HG03469 (cell line): ENCODE results near the gene PKN1.
"Not testable (repeated sequence)": the region's sequence is repeated elsewhere in the genome, so short reads cannot be mapped to it uniquely, and the experiment has no call there.

Experiments used
- ATAC-seq: cut with Tn5 transposase; IDR thresholded peaks from one replicate; pipeline ENCODE4 v1.9.1; 2021; ENCODE audit warnings: mild to moderate bottlenecking, moderate library complexity, moderate number of reproducible peaks; ENCODE audit not compliant: unreplicated experiment

PKN1 gene

DNA sequence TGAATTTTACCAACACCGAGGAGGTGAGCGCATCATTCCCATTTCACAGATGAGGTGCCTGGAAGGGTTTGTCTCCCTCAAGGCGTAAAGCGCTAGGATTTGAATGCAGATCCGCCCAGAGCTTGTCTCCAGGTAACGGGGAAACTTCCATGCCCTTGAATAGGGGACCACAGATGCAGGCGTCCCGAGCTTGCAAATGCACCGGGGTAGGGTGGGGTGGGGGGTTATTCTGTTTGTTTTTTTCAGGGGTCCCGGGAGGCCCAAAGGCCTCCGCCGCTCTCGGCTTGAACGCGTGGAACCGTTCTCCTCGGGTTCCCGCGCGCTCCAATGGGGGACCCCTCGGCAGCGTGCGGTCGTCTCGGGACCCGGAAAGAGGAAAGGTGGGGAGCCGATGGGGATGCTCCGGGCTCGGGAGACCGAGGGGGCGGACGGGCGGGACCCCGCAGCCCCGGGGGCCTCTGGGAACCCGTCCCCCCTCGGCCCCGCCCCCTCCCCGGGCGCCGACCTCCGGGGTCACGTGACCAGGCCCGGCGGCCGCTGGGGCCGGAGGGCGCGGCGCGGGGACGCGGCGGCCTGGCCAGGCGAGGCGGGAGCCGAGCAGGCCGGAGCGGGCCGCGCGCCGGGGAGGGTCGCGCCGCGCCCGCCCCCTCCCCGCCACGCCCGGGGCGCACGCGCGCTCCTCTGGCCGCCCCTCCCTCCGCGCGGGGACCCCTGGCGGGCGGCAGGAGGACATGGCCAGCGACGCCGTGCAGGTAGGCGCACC is at the start of gene PKN1:
TSS of gene PKN1 (plus strand) at position 516 of the 763 bp plus-strand sequence. CDS start at position 732, 216 bp downstream.
- no peak for ATAC-seq

DNA sequence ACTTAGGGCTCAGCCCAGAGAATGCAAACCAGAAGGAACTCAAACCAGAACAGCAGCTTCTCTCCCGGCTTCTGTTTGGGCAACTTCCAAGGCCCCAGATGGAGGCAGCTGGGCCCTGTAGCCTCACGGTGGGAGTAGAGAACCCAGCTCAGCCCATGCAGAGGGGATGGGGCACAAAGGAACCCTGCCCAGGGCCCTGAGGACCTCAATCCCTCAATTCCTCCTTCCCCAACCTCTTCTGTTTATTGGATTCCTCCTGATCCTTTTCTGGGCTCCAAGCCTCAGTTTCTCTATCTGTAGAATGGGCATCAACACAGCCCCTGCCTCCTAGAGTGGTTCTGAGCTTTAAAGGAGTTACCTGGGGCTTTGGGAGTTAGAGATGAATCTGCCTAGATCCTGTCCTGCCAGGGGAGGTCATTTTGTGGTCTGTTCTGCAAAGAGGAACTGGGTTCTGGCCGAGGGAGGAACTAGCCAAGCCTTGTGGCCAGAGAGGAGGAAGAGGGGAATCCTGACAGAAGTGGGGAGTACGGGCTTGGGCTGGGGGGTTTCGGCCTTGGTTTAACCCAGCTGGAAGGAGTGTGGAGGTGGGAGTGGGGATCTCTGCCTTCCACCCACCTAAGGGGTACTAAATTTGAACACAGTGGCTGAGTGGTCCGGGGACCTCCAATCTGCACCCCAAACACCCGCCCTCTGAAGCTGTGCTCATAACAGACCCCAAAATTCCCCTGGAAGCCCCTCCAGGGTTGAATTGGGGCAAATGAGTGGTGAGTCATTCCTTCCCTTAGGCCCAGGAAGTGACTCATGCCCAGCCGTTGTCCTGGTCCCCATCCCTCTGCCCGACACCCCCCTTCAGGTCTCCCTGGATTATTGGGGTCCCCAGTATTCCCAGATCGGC is 49.2 kb upstream of the PKN1 start:
- ATAC-seq: no peak

DNA sequence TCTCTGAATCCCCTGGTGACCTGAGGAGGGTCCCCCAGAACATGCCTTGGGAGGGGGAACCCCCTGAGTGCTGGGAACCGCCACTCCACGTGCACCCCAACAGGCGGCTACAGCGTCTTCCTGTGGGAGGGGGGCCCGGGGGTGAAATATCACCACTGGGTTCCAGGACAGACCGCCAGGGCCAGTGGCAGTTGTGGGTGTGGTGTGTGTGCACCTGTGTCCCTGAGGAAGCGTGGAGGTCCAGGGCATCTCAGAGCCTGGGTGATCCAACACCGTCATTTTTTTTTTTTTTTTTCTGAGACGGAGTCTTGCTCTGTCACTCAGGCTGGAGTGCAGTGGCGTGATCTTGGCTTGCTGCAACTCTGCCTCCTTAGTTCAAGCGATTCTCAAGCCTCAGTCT is 47.6 kb upstream of the PKN1 start:
- no peak for ATAC-seq

DNA sequence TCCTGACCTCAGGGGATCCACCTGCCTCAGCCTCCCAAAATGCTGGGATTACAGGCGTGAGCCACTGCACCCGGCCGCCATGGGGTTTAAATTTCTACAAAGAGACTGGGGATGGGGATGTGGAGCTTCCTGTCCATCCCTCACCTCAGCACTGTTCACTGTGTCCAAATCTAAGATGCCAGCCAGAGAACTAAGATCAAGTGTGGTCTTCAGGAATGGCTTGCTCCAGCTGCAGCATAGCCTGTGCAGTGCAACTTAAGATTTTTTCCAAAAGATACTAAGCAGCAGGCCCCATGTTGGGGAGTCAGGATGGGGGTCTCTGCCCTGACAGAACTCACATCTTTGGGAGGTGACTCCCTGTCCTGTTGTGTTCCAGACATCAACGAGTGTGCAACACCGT is 42.6 kb upstream of the PKN1 start:
- ATAC-seq: no peak

DNA sequence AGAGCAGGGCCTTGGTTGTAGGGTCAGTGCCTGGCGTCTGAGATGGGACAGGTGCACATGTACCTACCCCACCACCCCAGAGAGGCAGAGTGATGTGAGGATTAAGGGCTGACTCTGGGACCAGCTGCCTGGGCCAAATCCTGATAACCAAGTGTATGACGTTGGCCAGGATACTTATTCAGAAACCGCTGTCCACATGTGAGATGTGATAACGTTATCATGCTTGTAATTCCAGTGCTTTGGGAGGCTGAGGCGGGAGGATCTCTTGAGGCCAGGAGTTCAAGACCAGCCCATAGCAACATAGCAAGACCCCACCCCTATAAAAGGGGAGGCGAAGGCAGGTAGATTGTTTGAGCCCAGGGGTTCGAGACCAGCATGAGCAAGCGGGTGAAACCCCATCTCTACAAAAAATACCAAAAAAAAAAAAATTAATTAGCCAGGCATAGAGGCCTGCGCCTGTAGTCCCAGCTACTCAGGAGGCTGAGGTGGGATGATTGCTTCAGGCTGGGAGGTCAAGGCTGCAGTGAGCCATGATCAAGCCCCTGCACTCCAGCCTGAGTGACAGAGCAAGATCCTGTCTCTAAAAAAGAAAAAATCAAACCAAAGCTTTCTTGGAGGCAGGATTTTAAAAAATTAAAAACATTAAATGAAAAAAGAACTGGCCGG is 41.8 kb upstream of the PKN1 start:
- ATAC-seq: no peak

DNA sequence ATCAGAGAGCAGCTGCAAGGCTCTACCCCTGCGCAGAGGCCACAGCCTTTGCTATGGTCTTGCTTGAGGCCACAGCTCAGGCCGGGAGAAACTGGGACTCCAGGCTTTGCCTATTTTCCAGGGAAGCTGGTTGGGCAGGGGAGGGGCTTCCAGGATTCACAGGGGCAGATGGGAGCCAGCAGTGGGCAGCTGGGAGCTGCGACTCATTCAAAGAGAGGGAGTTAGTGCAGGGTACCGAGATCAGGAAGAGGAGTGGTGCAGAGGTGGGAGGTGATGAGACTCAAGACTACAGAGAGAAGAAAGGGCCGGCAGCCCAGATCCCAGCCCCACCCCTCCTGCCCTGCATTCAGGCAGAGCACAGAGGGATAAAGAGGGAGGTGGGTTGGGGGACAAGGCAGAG is 39.8 kb upstream of the PKN1 start:
- no peak for ATAC-seq

DNA sequence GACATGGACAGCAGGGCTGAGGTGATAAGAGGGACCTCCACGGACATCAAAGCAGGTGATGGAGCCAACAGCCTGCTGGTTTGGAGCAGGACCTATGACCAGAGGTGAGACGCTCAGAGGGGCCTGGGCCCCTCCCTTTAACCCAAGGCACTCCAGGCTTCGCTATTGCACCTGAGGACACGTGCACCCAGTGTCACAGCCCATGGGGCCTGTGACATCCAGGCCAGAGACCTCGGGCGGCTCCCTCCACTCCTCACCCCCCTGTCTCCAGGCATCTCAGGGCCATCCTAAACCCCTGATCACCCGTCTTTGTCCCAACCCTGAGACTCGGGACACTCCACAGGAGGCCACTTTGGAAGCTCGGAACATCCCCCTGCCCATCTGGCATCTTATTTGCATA is 38.9 kb upstream of the PKN1 start:
- no peak for ATAC-seq

DNA sequence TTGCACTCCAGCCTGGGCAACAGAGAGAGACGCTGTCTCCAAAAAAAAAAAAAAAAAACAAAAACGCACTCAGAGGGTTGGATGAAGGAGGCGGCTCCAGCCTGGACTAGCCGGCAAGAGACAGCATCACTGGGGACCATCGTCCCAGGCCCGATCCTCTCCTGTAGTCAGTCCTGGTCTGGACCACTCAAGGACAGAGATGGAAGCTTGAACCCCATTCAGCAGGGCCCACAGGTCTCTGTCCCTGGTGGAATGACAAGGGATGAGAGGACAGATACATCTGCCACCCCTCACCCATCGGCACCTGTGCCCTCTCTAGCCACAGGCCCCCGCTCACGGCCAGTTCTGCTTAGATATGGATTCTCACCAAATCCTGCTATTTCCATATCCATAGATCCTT is 37.8 kb upstream of the PKN1 start:
- no peak for ATAC-seq

DNA sequence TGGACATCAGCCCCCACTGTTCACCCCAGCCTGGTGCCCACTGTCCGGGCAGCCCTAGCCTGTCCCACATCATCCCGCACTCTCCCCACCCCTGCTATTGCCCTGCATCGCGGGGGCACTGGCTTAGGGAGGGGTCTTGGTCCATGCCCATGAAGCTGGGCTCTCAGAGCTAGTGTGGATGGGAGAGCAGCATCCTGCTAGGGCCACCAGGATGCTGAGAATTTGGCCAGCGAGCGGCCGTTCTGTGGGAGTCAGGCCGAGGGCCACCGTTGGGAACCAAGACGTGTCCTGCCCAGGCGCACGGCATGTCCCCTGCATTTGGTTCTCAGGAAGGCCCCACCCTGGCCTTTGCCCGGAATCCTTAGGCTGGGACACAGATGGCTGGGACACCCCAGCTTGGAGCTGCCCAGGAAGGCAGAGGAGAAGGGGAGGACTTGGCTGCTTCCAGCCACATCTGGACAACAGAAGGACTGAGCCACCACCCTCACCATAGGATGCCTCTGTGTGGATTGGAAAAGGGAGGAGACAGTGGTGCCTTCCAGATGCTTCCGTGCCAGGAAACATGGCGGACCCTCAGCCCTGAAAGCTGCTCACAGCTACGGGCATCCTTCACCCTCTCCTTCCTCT is 37.3 kb upstream of the PKN1 start:
- no peak for ATAC-seq

DNA sequence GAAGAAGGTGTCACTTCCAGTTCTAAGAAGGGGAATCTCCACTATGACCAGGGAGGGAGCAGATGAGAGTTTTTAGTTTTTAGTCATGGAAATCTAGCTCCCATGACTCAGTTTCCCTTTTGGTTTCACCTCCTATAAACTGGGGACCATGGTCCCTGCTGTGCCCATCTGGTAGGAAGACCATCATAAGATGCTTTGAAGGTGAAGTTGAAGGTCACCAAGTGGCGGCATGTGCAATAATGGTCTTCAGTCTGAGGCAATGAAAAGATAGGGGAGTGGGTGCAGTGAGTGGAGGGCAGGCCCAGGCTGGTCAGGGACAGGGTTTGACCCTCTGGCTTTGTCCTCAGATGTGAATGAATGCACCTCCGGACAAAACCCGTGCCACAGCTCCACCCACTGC is 36.4 kb upstream of the PKN1 start:
- ATAC-seq: not testable (repeated sequence)

DNA sequence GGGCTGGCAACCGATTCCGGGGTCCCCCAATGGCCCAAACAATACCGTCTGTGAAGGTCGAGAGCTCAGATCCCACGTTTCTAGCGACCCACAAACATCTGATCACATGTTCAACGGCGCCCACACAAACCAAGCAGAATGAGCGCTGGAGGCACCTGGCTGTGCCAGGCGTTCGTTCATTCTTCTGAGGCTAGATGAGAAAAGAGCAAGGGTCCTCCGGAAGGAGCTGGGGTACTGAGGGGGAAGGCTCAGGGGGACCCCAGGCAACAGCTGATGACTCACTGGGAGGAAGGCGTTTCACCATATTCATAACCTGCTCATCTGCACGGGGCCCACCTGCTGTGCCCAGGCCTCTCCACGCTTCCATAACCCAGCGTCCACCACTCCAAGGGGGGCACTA is 35.9 kb upstream of the PKN1 start:
- ATAC-seq: not testable (repeated sequence)

DNA sequence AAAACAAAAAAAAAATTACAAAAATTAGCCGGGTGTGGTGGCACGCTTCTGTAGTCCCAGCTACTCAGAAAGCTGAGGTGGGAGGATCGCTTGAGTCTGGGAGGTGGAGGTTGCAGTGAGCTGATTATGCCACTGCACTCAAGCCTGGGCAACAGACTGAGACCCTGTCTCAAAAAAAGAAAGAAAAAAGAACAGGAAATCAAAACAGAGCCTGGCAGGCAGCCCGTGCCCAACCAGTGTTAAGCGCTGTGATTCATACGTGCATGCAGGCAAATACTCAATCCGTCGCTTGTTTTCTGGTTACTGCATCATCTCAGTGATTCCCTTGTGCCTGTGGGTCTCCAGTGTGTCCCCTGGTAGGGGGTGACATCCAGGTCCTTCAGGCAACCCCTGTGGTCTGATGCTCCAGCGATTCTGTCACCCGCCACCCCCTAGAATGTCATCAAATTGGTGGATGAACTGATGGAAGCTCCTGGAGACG is 32.1 kb upstream of the PKN1 start:
- no peak for ATAC-seq

DNA sequence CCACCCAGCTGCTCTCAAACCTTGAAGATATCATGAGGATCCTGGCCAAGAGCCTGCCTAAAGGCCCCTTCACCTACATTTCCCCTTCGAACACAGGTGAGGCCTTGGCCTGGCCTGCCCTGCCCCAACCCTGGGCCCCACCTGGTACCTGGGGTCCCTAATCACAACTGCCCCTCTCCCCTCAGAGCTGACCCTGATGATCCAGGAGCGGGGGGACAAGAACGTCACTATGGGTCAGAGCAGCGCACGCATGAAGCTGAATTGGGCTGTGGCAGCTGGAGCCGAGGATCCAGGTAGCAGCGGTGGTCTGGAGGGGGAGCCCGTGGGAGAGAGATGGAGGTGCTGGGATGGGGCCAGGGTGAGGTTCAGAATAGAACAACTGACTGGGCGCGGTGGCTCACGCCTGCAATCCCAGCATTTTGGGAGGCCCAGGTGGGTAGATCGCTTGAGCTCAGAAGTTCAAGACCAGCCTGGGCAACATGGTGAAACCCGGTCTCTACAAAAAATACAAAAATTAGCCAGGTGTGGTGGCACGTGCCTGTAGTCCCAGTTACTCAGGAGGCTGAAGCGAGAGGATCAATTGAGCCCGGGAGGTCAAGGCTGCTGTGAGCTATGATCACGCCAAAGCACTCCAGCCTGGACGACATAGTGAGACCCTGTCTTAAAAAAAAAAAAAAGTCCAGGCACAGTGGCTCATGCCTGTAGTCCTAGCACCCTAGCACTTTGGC is 31.5 kb upstream of the PKN1 start:
- no peak for ATAC-seq

DNA sequence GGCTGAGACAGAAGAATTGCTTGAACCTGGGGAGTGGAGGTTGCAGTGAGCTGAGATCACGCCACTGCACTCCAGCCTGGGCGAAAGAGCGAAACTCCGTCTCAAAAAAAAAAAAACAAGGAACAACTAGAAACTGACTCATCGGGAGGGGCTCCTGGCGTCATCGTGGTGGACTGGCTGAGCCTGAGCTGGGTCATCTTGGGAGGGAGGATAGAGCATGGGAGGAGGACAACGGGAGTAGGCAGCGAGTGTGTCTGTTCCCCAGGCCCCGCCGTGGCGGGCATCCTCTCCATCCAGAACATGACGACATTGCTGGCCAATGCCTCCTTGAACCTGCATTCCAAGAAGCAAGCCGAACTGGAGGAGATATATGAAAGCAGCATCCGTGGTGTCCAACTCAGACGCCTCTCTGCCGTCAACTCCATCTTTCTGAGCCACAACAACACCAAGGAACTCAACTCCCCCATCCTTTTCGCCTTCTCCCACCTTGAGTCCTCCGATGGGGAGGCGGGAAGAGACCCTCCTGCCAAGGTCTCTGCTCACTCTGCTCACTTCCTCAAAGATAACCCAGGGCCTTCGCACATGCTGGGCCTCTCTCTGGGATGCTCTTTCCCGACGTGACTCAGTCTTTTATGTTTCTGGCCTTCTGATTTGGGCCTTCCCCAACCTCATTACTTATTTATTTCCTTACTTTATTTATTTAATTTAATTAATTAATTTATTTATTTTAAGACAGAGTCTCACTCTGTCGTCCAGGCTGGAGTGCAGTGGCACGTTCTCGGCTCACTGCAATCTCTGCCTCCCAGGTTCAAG is 30.6 kb upstream of the PKN1 start:
- no peak for ATAC-seq

DNA sequence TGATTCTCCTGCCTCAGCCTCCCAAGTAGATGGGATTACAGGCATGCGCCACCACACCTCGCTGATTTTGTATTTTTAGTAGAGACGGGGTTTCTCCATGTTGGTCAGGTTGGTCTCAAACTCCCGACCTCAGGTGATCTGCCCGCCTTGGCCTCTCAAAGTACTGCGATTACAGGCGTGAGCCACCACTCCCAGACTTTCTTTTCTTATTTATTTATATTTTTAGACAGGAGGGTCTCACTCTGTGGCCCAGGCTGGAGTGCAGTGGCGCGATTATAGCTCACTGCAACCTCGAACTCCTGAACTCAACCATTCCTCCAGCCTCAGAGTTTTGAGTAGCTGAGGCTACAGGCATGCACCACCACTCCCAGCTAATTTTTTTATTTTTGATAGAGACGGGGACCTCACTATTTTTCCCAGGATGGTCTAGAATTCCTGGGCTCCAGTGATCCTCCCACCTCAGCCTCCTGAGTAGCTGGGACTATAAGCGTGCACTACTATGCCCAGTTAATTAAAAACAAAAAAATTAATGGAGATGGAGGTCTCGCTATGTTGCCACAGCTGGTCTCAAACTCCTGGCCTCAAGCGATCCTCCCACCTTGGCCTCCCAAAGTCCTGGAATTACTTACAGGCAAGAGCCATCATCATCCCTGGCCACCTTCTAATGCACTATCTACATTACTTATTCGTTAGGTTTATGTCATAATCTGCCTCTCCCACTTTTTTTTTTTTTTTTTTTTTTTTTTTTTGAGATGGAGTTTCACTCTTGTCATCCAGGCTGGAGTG is 29.8 kb upstream of the PKN1 start:
- not testable (repeated sequence) for ATAC-seq

DNA sequence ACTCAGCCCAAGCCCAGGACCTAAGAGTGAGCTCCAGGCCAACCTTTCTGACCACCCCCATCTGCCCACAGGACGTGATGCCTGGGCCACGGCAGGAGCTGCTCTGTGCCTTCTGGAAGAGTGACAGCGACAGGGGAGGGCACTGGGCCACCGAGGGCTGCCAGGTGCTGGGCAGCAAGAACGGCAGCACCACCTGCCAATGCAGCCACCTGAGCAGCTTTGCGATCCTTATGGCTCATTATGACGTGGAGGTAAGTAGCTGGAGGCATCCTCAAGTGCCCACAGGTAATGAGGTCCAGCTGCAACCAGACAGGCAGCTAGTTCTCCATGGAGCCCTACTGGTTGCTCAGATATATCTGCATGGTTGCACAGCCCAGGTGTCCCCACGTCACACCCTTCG is 28.8 kb upstream of the PKN1 start:
- ATAC-seq: no peak

DNA sequence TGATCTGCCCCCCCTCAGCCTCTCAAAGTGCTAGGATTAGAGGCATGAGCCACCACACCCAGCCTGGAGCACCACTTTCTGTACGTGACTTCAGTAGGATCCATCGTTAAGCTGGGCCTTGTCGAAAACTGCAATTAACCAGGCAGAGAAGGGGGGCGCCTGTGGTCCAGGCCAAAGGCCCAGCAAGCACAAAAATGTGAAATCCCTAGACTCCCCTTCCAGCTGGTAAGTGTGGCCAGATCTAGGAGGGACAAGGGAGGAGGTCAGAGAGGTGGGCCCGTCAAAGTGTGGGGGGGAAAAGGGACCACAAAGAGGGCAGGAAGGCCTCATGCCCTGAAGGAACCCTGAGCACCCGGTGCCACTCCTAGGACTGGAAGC is 27.7 kb upstream of the PKN1 start:
- ATAC-seq: no peak

DNA sequence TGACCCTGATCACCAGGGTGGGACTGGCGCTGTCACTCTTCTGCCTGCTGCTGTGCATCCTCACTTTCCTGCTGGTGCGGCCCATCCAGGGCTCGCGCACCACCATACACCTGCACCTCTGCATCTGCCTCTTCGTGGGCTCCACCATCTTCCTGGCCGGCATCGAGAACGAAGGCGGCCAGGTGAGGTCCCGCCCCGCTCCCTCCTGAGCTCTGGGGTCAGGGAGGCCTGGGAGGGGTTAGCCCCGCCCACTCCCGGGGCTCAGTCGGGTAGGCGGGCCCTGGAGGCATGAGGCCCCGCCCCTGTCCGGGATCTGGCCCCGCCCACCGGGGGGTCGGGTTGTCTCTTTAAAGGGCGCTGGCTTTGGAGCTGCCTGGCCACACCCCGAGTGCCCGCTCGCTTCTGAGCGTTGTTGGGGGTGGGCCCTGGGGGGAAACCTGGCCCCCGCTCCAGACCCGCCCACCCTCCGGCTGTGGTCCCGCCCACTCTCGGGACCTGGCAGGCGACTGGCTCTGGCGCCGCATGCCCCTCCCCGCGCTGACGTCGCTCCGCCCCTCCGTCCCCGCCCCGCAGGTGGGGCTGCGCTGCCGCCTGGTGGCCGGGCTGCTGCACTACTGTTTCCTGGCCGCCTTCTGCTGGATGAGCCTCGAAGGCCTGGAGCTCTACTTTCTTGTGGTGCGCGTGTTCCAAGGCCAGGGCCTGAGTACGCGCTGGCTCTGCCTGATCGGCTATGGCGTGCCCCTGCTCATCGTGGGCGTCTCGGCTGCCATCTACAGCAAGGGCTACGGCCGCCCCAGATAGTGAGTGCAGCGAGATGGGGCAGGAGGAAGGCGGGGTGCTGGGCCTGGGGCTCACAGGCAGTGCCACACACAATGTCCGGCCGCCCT is 27.1 kb upstream of the PKN1 start:
- peak; percentile 43 for ATAC-seq
